ENCODE measurements around the gene CCND3. TPM values are rescaled to one million over a fixed set of nuclear protein-coding genes. Genes with fewer than 3 reads are reported as not detected.
"Not testable (repeated sequence)": the region's sequence is repeated elsewhere in the genome, so short reads cannot be mapped to it uniquely, and the experiment has no call there.

Gene CCND3
- polyA plus RNA-seq, 4 donors: 25.0 to 35.4 (median 30.6) TPM

GRCh38 chr6:41954668-41955067 lies 13.1 kb upstream of the CCND3 start:
- no peak for DNase-seq (ENCODE audit: low read depth in 4 of 4, low spot score in 2 of 4)

GRCh38 chr6:41947581-41948220 lies 6.1 kb upstream of the CCND3 start:
- DNase-seq (ENCODE audit: low read depth in 4 of 4, low spot score in 2 of 4): no peak

GRCh38 chr6:41943456-41943855 lies 1.8 kb upstream of the CCND3 start:
- DNase-seq (ENCODE audit: low read depth in 4 of 4, low spot score in 2 of 4): no peak

- not testable (repeated sequence) for DNase-seq (ENCODE audit: low read depth in 4 of 4, low spot score in 2 of 4)
These were observed 1.3 kb upstream of the CCND3 start for GRCh38 chr6:41942882-41943281.

GRCh38 chr6:41942067-41942851 lies 651 bp upstream of the CCND3 start:
- DNase-seq (ENCODE audit: low read depth in 4 of 4, low spot score in 2 of 4): no peak

- DNase-seq (ENCODE audit: low read depth in 4 of 4, low spot score in 2 of 4): no peak
These were observed 789 bp downstream of the CCND3 start for GRCh38 chr6:41940759-41941279.

- peak in 1 of 4 donors; percentile 24 for DNase-seq (ENCODE audit: low read depth in 4 of 4, low spot score in 2 of 4)
These were observed 1.5 kb downstream of the CCND3 start for GRCh38 chr6:41939848-41940758.

GRCh38 chr6:41939176-41939847 lies 2.3 kb downstream of the CCND3 start:
- DNase-seq (ENCODE audit: low read depth in 4 of 4, low spot score in 2 of 4): no peak

GRCh38 chr6:41938590-41939175 lies 2.9 kb downstream of the CCND3 start:
- DNase-seq (ENCODE audit: low read depth in 4 of 4, low spot score in 2 of 4): no peak

GRCh38 chr6:41937861-41938574 lies 3.6 kb downstream of the CCND3 start:
- DNase-seq (ENCODE audit: low read depth in 4 of 4, low spot score in 2 of 4): no peak

- no peak for DNase-seq (ENCODE audit: low read depth in 4 of 4, low spot score in 2 of 4)
These were observed 4.1 kb downstream of the CCND3 start for GRCh38 chr6:41937472-41937860.

- DNase-seq (ENCODE audit: low read depth in 4 of 4, low spot score in 2 of 4): peak in 1 of 4 donors; percentile 51
These were observed 5.4 kb downstream of the CCND3 start for GRCh38 chr6:41936073-41936837.

- no peak for DNase-seq (ENCODE audit: low read depth in 4 of 4, low spot score in 2 of 4)
These were observed 5.9 kb downstream of the CCND3 start for GRCh38 chr6:41935685-41936072.

GRCh38 chr6:41935193-41935574 lies 6.4 kb downstream of the CCND3 start:
- DNase-seq (ENCODE audit: low read depth in 4 of 4, low spot score in 2 of 4): no peak

GRCh38 chr6:41934278-41935192 lies 7.1 kb downstream of the CCND3 start:
- no peak for DNase-seq (ENCODE audit: low read depth in 4 of 4, low spot score in 2 of 4)

GRCh38 chr6:41932378-41932777 lies 9.2 kb downstream of the CCND3 start:
- DNase-seq (ENCODE audit: low read depth in 4 of 4, low spot score in 2 of 4): no peak

GRCh38 chr6:41931792-41932191 lies 9.8 kb downstream of the CCND3 start:
- DNase-seq (ENCODE audit: low read depth in 4 of 4, low spot score in 2 of 4): no peak

- DNase-seq (ENCODE audit: low read depth in 4 of 4, low spot score in 2 of 4): no peak
These were observed 11.7 kb downstream of the CCND3 start for GRCh38 chr6:41929924-41930323.
